HAP-1 (cell line): ENCODE data around the gene CDH5.
"Not testable (repeated sequence)": the region's sequence is repeated elsewhere in the genome, so short reads cannot be mapped to it uniquely, and the experiment has no call there.

Experiments used
- DNase-seq, 2 experiments: peaks; one replicate each; pipeline ENCODE4 v3.0.0-alpha.2; 2016 to 2020; ENCODE audit warnings: low spot score in 2 of 2
- H3K27me3 ChIP-seq: fragments of 250-450 bp; sonication (Bioruptor Pico); 2 replicates; pipeline ENCODE4 v1.5.1; 2020; ENCODE audit warnings: low read depth, mild to moderate bottlenecking, moderate library complexity
- H3K36me3 ChIP-seq: fragments of 250-450 bp; sonication (Bioruptor Pico); replicated peaks from 2 replicates; pipeline ENCODE4 v1.5.1; 2020; ENCODE audit warnings: mild to moderate bottlenecking
- H3K4me1 ChIP-seq: fragments of 250-450 bp; sonication (Bioruptor Pico); 2 replicates; pipeline ENCODE4 v1.5.1; 2020; ENCODE audit warnings: mild to moderate bottlenecking
- H3K4me3 ChIP-seq: fragments of 250-450 bp; sonication (Bioruptor Pico); 2 replicates; pipeline ENCODE4 v1.5.1; 2020; ENCODE audit warnings: mild to moderate bottlenecking, moderate library complexity
- H3K9me3 ChIP-seq: fragments of 250-450 bp; sonication (Bioruptor Pico); 2 replicates; pipeline ENCODE4 v1.5.1; 2020; ENCODE audit warnings: mild to moderate bottlenecking, moderate library complexity
- in situ Hi-C: fragments of 300-500 bp; cut with MboI; formaldehyde crosslinking; loops from 3 replicates; pipeline ENCODE4 v1.14.3; 2020; ENCODE audit warnings: low sequenced_read_pairs, inconsistent platforms, mixed read lengths

Gene CDH5

DNA sequence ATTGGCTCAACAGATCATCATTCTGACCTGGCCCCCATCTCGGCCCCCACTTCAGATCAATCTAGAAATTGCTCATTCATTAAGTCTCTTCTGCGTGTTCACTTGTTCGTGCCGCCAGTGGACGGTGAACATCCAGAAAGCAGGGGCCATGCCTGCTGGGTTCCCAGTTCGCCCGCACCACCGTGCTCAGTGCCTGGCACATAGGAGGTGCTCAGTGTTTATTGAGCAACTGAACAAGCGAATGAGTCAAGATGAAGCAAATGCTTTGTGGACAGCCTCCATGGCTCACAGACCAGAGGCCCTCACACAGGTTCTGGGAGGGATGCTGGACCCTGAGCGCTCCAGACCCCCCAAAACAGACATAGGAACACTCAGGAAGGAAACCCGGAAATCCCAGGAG, 74.5 kb downstream of the CDH5 start:
- Histone ChIP-seq H3K36me3 (no peaks in the 10 kb centered on the region), H3K4me3 (no peak overlapping the region), H3K4me1 (no peaks in the 10 kb centered on the region), H3K27me3 (no peaks in the 10 kb centered on the region; the same call in 1 of the 2 replicates), H3K9me3 (no peaks in the 10 kb centered on the region)
- DNase-seq = no peak
- in situ Hi-C loops = no loop called here

- in situ Hi-C loops = no loop called here
- H3K27me3 ChIP-seq = no peaks in the 10 kb centered on the region; the same call in 1 of the 2 replicates
- no peak for DNase-seq
- H3K4me1 ChIP-seq = no peaks in the 10 kb centered on the region
- no peaks in the 10 kb centered on the region for H3K9me3 ChIP-seq
- H3K4me3 ChIP-seq = no peak overlapping the region
- H3K36me3 ChIP-seq = no peaks in the 10 kb centered on the region
Measured at GRCh38 chr16:66441586-66442375, 75.3 kb downstream of the CDH5 start.

DNA sequence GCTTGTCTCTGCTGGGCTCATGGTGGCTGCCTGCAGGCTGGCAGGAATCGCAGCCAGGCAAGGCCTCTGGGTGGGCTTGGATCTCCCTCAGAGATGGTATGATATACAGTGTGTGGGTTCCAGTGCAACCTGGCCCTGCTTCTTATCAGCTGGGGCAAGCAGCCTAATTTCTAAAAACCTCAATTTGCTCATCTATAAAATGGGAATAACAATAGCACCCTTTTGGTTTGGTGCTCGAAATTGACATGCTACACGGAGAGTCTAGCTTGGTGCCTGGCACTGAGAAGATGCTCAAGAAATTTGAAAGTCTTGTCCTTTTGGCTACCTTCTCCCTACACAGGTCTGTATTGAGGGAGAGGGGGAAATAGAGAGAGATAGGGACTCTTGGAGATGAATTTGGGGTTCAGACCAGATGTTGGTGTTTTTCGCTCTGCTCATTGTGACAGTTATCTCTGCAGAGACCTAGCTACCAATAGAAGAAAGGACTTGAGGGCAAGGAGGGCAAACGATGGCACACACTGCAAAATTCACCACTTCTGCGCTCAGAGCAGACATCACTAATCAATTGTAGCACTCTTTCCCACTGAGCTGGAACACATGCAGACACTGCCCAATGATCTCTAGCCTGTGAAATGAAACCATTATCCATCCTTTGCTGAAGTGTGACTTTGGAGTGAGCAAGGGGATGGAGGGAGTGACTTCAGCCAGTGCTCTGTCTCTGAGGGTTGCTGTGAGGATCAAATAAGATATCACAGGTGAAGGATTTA, 76.2 kb downstream of the CDH5 start:
- H3K4me3 ChIP-seq = no peak overlapping the region
- no peaks in the 10 kb centered on the region for H3K36me3 ChIP-seq
- in situ Hi-C loops = no loop called here
- no peaks in the 10 kb centered on the region; the same call in 1 of the 2 replicates for H3K27me3 ChIP-seq
- no peaks in the 10 kb centered on the region for H3K9me3 ChIP-seq
- no peaks in the 10 kb centered on the region for H3K4me1 ChIP-seq
- no peak for DNase-seq

DNA sequence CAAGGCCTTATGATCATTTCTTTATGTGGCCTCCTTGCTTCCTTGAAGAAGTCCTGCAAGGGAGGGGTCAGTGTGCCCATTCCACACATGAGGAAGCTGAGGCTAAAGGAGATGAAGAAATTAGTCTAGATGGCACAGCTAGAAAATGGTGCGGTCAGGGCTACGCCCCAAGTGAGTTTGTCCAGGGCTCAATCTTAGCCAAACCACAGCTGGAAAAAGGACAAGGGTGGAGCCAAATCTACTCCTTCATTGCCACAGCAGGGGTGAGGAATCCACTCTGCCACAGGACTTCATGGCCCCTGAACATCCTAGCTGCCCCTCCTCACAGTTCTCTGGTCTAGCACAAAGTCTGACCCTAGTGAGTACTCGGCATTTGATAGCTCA, 76.8 kb downstream of the CDH5 start:
- Histone ChIP-seq H3K9me3 (no peaks in the 10 kb centered on the region), H3K27me3 (no peaks in the 10 kb centered on the region; the same call in 1 of the 2 replicates), H3K4me3 (no peak overlapping the region), H3K4me1 (no peaks in the 10 kb centered on the region), H3K36me3 (no peaks in the 10 kb centered on the region)
- in situ Hi-C loops = no loop called here
- DNase-seq = no peak

GRCh38 chr16:66444049-66444481, 77.6 kb downstream of the CDH5 start:
- Histone ChIP-seq H3K9me3 (no peaks in the 10 kb centered on the region), H3K4me3 (no peak overlapping the region), H3K27me3 (no peaks in the 10 kb centered on the region; the same call in 1 of the 2 replicates), H3K36me3 (no peaks in the 10 kb centered on the region), H3K4me1 (no peaks in the 10 kb centered on the region)
- in situ Hi-C loops = no loop called here
- DNase-seq = no peak

DNA sequence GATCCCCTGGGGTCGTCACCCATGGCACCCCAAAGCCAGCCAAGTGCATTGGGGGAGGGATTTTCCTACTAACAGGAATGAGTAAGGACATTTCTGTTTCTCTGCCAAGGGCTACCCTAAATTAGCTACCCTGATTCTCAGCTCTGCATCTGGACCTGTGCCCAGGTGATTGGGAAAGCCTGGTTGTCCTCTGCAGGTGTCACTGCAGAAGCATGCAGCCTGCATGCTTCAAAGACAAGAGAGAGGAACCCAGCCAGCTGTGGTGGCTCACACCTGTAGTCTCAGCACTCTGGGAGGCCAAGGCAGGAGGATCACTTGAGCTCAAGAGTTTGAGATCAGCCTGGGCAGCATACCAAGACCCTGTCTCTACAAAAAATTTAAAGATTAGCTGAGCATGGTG, 80.2 kb downstream of the CDH5 start:
- DNase-seq = no peak
- H3K4me1 ChIP-seq = no peaks in the 10 kb centered on the region
- no peaks in the 10 kb centered on the region for H3K36me3 ChIP-seq
- in situ Hi-C loops = no loop called here
- no peak overlapping the region for H3K4me3 ChIP-seq
- H3K9me3 ChIP-seq = no peaks in the 10 kb centered on the region
- no peaks in the 10 kb centered on the region; the same call in 1 of the 2 replicates for H3K27me3 ChIP-seq

GRCh38 chr16:66447491-66447890, 81.0 kb downstream of the CDH5 start:
- no peaks in the 10 kb centered on the region for H3K4me1 ChIP-seq
- H3K36me3 ChIP-seq = no peaks in the 10 kb centered on the region
- in situ Hi-C loops = no loop called here
- no peaks in the 10 kb centered on the region for H3K9me3 ChIP-seq
- H3K4me3 ChIP-seq = no peak overlapping the region
- no peaks in the 10 kb centered on the region; the same call in 1 of the 2 replicates for H3K27me3 ChIP-seq
- no peak for DNase-seq

- in situ Hi-C loops = no loop called here
- H3K27me3 ChIP-seq = peaks cover 2% of the 10 kb centered on the region
- H3K4me1 ChIP-seq = no peaks in the 10 kb centered on the region
- H3K9me3 ChIP-seq = no peaks in the 10 kb centered on the region
- H3K36me3 ChIP-seq = no peaks in the 10 kb centered on the region
- DNase-seq = no peak
- H3K4me3 ChIP-seq = no peak overlapping the region
Measured at GRCh38 chr16:66451548-66451947, 85.1 kb downstream of the CDH5 start.

GRCh38 chr16:66453230-66453629, 86.7 kb downstream of the CDH5 start:
- H3K4me3 ChIP-seq, H3K27me3 ChIP-seq, DNase-seq, H3K9me3 ChIP-seq, H3K36me3 ChIP-seq, H3K4me1 ChIP-seq, in situ Hi-C loops: not testable (repeated sequence)
